GM18870 (cell line): ENCODE measurements around the gene GPD2.
A peak's percentile ranks its signal among the peaks of the same experiment; 100 is the strongest.

Experiments used
- ATAC-seq: cut with Tn5 transposase; IDR thresholded peaks from one replicate; pipeline ENCODE4 v1.9.1; 2021; ENCODE audit warnings: moderate library complexity; ENCODE audit not compliant: unreplicated experiment

Gene GPD2

GRCh38 chr2:156435718-156436496 lies at the start of gene GPD2:
Gene GPD2 (plus strand): TSS chr2:156436379. CDS start chr2:156476106, 39,727 bp downstream.
- ATAC-seq = peak; percentile 29

- no peak for ATAC-seq
These were observed 42.0 kb upstream of the GPD2 start for GRCh38 chr2:156394033-156394741.

DNA sequence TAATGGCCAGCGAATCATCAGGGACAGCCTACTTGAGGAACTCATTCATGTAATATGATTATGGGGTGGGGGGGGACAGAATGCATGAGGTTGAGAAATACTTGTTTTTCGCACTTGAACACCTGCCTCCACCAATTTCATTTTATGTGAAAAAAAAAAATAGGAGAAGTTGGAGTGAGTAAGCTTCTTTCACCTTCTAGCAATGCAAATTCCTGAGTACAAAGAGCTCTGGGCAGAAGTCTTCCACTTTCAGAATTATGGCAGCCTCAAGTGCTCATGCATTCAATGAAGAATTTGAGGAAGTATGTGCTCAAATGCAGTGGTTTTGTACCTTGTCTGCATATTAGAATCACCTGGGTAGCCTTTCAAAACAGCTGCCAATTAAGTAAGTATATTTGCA lies 40.1 kb upstream of the GPD2 start:
- ATAC-seq = no peak

DNA sequence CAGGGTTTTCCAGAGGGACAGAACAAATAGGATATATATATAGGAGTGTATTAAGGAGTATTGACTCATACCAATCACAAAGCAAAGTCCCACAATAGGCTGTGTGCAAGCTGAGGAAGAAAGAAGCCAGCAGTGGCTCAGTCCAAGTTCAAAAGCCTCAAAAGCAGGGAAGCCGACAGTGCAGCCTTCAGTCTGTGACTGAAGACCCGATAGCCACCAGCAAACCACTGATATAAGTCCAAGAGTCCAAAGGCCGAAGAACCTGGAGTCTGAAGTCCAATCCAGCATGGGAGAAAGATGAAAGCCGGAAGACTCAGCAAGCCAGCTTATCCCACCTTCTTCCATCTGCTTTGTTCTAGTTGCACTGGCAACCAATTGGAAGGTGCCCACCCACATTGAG lies 39.0 kb upstream of the GPD2 start:
- no peak for ATAC-seq

DNA sequence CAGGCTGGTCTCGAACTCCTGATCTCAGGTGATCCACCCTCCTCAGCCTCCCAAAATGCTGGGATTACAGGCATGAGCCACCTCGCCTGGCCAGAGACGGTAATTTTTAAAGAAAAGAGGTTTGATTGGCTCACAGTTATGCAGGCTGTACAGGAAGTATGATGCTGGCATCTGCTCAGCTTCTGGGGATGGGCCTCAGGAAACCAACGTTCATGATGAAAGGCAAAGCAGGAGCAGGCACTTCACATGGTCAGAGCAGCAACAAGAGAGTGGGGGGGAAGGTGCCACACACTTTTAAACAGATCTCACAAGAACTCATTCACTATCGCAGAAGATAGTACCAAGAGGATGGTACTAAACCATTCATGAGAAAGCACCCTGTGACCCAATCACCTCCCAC lies 38.0 kb upstream of the GPD2 start:
- ATAC-seq = no peak

DNA sequence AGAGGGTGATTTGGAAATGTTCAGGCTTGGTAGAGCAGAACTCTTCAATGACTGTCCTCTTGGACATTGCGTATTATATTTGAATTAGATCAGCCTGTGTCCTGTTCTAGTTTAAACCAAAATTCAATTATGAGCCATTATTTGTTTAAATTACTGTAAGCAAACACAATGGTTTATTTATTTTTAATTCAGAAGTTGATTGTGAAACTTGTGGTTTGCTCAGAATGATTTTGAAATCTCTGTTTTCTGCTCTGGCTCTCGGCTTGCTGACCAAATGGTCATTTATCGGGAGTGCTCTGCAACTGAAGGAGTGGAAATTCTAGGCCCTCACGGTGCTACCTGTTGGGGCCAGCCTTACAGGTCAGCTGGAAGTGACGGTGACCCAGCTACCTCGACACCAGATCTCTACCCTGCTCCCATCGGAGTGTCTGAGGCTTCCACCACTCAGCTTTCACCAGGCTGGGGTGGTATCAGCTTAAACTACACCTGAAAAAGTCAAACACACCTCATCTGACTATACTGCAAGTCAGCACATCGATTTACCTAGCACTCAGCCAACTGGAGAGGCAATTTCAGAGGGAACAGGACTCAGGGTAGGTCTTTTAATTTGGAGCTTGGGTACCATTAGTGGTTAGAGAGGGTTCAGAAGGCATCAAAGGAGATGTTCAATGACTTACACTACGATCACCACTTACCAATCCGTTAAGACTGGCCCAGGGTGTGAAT lies 36.8 kb upstream of the GPD2 start:
- no peak for ATAC-seq

DNA sequence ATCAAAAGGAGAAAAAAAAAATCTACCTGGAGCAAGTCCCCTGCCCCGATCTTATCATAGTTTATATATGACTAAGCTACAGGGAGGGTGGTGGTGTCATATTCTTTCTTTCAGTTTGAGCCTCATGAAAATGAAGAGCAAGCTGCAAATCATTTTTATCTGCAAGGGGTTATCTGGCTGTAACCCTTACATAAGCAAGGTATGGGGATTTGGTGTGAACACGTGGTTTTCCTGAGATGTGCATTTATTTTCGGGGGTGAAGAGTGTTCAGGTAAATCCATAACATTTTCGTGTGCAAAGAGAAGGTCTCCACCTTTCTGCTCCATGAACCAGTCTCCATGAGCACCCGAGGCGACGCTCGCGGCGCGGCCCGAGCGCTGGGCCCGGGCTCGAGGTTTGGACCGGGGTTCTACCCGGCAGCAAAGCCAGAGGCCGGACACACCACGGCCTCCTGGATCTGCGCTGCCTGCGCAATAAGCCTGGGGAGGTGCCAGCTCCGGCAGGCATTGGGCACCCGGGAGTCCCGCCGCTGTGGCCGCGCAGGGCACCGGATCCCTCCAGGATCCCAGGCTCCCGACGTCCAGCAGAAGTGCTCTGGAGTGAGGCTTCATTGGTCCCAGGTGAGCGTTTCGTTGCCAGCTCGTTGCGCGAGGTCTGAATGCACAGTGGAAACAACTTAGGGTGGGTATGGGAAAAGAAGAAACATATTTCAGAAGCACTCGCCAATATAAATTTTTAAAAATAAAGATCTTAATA lies 36.1 kb upstream of the GPD2 start:
- ATAC-seq = peak; percentile 24

DNA sequence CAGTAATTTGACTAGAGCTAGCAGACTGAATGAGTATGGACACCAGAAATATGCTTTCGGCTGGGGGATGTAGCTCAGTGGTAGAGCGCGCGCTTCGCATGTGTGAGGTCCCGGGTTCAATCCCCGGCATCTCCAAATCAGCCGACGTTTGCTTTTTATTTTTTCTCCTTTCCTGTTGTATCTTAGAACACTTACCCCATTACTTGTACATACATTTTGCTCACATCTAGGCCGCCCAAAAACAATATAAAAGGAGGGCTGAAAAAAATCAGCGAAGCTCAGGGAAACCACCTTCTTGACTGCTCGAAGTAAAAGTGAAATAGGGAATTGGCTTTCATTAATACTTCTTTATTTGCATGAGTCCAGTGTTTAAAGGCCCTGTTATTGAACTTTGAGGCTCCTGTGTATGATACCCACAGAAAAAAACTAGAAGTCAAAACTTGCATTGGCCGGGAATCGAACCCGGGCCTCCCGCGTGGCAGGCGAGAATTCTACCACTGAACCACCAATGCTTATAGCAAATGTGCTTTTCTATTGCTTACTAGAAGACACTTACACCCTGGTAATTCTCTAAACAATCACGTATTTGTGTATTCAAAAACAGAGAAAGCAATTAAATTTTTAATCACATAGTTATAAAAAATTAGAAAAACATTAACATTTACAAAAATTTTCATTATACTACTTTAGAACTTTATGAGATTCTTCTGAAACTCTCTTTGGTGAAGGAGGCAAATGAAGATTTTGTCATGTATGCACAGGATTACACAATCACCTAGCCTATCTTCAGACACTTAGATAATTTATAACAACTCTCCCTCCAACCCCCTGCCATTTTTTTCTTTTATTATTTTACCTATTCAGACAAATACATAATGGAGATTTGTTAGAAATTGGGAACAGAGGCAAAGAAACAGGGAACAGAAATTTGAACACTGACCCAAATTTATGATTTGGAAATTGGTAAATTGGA lies 35.2 kb upstream of the GPD2 start:
- ATAC-seq = peak; percentile 80

DNA sequence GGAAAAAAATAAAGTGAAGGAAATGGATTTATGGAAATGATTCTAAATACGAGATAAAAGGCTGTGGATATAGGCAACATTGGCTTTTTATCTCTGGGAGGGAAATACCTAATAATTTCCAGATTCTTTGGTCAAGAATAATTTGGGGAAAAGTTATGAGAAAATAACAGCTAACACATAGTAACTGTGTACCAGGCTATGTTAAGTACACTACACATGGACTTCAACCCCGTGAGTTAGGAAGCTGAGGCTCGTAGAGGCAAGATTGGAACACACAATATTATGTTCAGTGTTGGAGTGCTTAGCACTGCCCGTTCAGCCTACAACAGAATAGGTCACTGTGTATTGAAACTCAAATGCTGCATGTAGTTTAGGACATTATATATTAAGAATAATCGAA lies 34.3 kb upstream of the GPD2 start:
- no peak for ATAC-seq

DNA sequence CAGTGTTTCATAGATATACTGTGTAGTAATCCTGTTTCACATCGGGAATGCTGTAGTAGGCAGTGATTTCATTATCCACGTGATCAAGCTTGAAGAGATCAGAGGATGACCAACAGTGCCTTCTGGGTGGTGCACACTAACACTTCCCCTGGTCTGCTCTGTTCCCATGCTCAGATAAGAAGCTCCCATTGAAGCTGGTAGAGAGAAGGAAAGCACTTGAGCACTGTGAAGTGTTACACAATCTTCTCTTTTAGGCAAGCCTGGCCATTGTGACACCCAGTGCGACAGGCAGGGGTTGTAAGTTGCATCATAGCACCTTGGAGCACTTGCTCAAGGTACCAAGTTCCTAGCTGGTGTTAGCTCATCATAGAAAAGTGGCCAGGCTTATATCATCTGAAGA lies 30.6 kb upstream of the GPD2 start:
- ATAC-seq = no peak

- ATAC-seq = no peak
These were observed 24.3 kb upstream of the GPD2 start for GRCh38 chr2:156411835-156412234.

DNA sequence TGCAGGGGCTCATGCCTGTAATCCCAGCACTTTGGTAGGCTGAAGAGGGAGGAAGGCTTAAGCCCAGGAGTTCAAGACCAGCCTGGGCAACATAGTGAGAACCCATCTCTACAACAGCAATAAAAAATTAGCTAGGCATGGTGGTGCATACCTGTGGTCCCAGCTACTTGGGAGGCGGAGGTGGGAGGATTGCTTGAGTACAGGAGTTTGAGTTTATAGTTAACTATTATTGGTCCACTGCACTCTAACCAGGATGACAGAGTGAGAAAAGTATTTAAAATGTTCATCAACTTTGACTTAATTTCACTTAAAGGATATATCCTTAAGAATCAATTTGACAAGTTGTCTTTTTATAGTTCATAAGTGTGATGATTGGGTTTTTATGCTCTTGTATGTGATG lies 14.3 kb upstream of the GPD2 start:
- no peak for ATAC-seq

GRCh38 chr2:156423674-156424282 lies 12.4 kb upstream of the GPD2 start:
- no peak for ATAC-seq

- ATAC-seq = no peak
These were observed 9.1 kb upstream of the GPD2 start for GRCh38 chr2:156427074-156427473.

GRCh38 chr2:156429211-156429610 lies 7.0 kb upstream of the GPD2 start:
- no peak for ATAC-seq

DNA sequence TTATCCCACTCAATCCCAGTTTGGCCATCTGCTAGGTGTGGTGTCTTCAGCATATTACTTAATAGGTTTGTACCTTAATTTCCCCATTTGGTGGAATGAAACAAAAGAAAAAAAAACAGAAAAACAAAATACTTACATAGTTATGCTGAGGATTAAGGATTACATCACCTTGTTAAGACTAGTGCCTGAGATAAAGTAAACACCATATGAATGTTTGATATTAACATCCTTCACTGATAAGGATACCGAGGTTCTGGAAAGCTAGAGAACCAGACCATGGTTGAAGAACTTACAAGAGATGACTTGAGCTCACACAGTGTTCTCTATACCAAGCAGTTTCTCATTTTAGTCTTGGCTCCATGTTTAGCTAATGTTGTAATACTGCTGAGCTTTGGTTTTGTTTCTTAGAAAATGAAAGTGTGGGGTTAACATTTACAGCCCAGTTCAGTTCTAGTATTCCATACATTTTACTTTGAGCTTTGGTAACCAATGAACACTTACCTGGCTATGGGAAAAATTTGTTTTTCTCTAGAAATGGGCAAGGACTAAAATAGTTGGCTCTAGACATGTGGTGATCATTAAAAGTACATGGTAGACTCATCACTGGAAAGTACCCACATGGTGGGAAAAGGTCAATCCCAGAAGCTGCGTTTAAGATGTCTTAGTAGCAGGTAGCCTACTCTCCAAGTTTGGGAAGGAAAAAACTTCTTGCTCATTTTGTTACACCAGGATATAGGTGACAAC lies 5.8 kb upstream of the GPD2 start:
- ATAC-seq = peak; percentile 21

- peak; percentile 77 for ATAC-seq
These were observed 5.2 kb upstream of the GPD2 start for GRCh38 chr2:156430980-156431358.

DNA sequence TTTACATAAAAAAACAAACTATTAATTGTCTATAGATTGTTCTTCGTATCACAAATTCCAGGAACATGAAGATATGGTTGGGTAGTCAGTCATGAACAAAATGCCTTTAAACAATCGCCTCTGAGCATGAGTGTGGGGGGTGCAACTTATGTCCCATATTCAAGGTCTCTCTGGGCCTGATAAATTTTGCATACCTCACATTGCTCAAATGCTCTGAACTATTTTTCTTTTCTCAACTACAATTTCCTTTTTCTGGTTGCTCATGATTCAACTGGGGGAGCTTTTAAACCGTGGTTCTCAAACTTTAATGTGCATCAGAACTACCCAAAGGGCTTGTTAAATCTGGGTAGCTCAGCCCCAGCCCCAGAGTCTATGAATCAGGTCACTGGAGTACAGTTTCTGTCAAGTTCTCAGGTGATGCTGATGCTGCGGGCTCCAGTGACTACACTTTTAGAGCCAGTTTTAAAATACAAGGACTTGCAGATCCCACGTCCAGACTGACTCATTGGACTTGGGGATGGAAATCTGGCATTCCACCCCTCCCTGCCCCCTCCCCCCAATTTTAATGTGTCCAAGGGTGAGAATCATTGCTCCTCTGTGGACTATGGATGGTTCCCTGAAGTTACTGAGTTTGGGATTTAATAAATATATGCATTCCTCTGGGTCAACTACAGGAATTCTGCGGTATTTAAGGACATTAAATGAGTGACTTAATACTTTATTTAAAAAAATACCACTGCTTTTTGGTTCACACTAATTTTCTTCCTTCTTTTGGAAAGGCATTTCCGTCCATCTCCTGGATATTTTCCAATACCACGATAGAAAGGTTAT lies 1.5 kb upstream of the GPD2 start:
- no peak for ATAC-seq
